Spleen (tissue), 11 donors: Measurements from ENCODE around the gene MT1X. TPM values are rescaled to one million over a fixed set of nuclear protein-coding genes. Genes with fewer than 3 reads are reported as not detected.

ENCODE experiments used
- DNase-seq: peaks from one replicate; pipeline ENCODE4 v3.0.0-alpha.2; 2020
- H3K27ac ChIP-seq, 8 donors: fragments of 200-600 bp; sonication (generic) in 7 of 8; 1 replicate in 4 of 8; 2 replicates in 4 of 8; pipeline versions ENCODE4 v1.5.0 to v1.8.0; 2016 to 2021; ENCODE audit warnings: inconsistent platforms in 4 of 8, mild to moderate bottlenecking in 4 of 8, moderate library complexity in 1 of 8
- H3K27me3 ChIP-seq, 7 donors: fragments of 200-600 bp; sonication (generic) in 6 of 7; replicated peaks in 1 of 7; 1 replicate in 4 of 7; 2 replicates in 3 of 7; pipeline versions ENCODE4 v1.5.0 to v1.8.0; 2016 to 2021; ENCODE audit warnings: inconsistent platforms in 3 of 7, mild to moderate bottlenecking in 1 of 7
- H3K36me3 ChIP-seq, 6 donors: fragments of 200-600 bp; sonication (generic) in 5 of 6; 1 replicate in 4 of 6; 2 replicates in 2 of 6; pipeline versions ENCODE4 v1.5.0 to v1.8.0; 2016 to 2021; ENCODE audit warnings: inconsistent platforms in 2 of 6
- H3K4me1 ChIP-seq, 6 donors: fragments of 200-600 bp; sonication (generic) in 5 of 6; 1 replicate in 3 of 6; 2 replicates in 3 of 6; pipeline versions ENCODE4 v1.5.0 to v1.8.0; 2016 to 2021; ENCODE audit warnings: inconsistent platforms in 3 of 6
- H3K4me3 ChIP-seq, 8 donors: fragments of 200-600 bp; sonication (generic) in 7 of 8; 1 replicate in 4 of 8; 2 replicates in 4 of 8; pipeline versions ENCODE4 v1.5.0 to v1.8.0; 2016 to 2021; ENCODE audit warnings: inconsistent platforms in 4 of 8, mild to moderate bottlenecking in 4 of 8, moderate library complexity in 2 of 8
- H3K9me3 ChIP-seq, 8 donors: fragments of 200-600 bp; sonication (generic) in 7 of 8; 1 replicate in 4 of 8; 2 replicates in 4 of 8; pipeline versions ENCODE4 v1.5.0 to v1.8.0; 2016 to 2021; ENCODE audit warnings: inconsistent platforms in 4 of 8
- POLR2A ChIP-seq, 3 donors: fragments of 450-650 bp; IDR thresholded peaks; one replicate each; pipeline ENCODE4 v1.5.1; 2017; ENCODE audit warnings: antibody characterized with exemption in 3 of 3, mild to moderate bottlenecking in 1 of 3
- POLR2AphosphoS5 ChIP-seq, 3 donors: sonication (generic); formaldehyde crosslinking; IDR thresholded peaks; one replicate each; pipeline ENCODE4 v1.5.1; 2017; ENCODE audit warnings: antibody characterized with exemption in 3 of 3
- WGBS, 5 donors: extraction: QIAGEN DNeasy Blood & Tissue Kit in 3 of 5; methylation state at CpG; one replicate each; pipeline versions ENCODE4 v1.1.5 to v1.1.7; 2013 to 2018; 5-methylcytosine and 5-hydroxymethylcytosine counted together
- intact Hi-C: fragments of 100-400 bp; cut with DNase I; formaldehyde crosslinking; loops from one replicate; pipeline ENCODE4 v1.15.0; 2023; ENCODE audit warnings: low total_unique reads
- polyA plus RNA-seq, 3 donors: library from polyadenylated mRNA; stranded (reverse); fragments of 200-250 nt; gene quantifications; one replicate each; pipeline ENCODE4 v1.2.1, GENCODE V29; 2013
- total RNA-seq, 7 donors: library from RNA; depleted of rRNA in 3 of 7; stranded (reverse); fragments of >200 nt in 3 of 7; fragmentation: NEBNext Ultra II Directional in 4 of 7; extraction: Animal tissue kit (Norgen Biotek cat#: 25700) in 4 of 7; gene quantifications; one replicate each; pipeline versions ENCODE4 v1.1.0 to v1.2.1, GENCODE V29; 2016 to 2021
- TF ChIP-seq, protein P1 (sequence below), 11 experiments: fragments of 200-600 bp in 7 of 11; fragments of 450-650 bp in 4 of 11; sonication (generic) in 4 of 11; IDR thresholded peaks in 8 of 11; conservative IDR thresholded peaks in 3 of 11; 1 replicate in 7 of 11; 2 replicates in 4 of 11; pipeline versions ENCODE4 v1.4.0 to v1.8.0; 2016 to 2021; ENCODE audit warnings: antibody characterized with exemption in 11 of 11, inconsistent platforms in 4 of 11, mild to moderate bottlenecking in 1 of 11
- donor health status: healthy with polysubstance abuse.
- donor health status: DM: no; HTN: no; CAD: no; lungs with moderate emphysema.
- donor health status: DM: no; HTN: no; CAD: no.
- donor health status: Bipolar disorder and iron deficiency.
- donor health status: healthy.
- donor health status: DM: no; HTN: no; CAD: no.
- donor health status: DM: yes; HTN: yes; CAD: no.

The MT1X gene
- total and polyA plus RNA-seq, 10 donors, result 13.0 to 113 (median 28.2) TPM

DNA sequence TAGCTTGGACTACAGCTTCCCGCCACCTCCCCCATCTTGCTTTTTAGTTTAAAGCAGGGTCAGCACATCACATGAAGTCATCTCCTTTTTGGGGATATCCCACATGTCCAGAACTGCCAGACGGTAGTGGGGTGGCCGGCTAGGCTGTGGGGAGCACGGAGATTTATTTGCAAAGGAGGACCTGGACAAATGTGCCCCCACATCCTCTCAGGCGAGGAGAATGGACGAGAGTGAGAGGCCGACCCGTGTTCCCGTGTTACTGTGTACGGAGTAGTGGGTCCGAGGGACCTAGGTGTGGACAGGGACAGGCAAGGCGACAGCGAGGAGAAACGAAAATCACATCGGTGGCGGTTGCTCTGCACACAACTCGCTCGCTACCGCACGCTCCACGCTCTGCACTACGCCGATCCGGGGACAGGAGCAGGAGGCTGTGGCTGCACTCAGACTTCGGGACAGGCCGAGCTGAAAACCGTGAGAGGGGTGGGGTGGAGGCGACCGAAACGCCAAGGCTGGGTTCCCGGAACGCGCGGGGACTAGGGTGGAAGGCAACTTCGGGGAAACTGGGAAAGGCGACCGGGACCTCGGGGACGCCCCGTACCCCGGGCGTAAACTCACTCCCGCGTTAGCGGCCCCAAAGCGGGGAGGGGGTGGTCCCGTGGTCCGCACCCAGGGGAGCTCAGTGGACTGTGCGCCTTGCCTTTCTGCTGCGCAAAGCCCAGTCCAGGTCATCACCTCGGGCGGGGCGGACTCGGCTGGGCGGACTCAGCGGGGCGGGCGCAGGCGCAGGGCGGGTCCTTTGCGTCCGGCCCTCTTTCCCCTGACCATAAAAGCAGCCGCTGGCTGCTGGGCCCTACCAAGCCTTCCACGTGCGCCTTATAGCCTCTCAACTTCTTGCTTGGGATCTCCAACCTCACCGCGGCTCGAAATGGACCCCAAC is 44.2 kb upstream of the MT1X start, which contains the start of gene MT1A:
Gene MT1A (plus strand): TSS at position 853 of the 937 bp plus-strand sequence. CDS start 73 bp downstream, at position 926.
- no peaks in the 10 kb centered on the region for H3K36me3 ChIP-seq
- peak; percentile 79 for DNase-seq
- peaks cover 14 to 39% (median 26%) of the 10 kb centered on the region in 6 donors for H3K4me1 ChIP-seq
- H3K4me3 ChIP-seq, result peak within 1 kb of the TSS; percentile 6 to 66 (median 34)
- H3K27ac ChIP-seq, result peak within 1 kb of the TSS in 6 of 8 donors; percentile 10 to 52 (median 40)
- intact Hi-C loops, result no loop called here
- TF ChIP-seq, protein P1, sequence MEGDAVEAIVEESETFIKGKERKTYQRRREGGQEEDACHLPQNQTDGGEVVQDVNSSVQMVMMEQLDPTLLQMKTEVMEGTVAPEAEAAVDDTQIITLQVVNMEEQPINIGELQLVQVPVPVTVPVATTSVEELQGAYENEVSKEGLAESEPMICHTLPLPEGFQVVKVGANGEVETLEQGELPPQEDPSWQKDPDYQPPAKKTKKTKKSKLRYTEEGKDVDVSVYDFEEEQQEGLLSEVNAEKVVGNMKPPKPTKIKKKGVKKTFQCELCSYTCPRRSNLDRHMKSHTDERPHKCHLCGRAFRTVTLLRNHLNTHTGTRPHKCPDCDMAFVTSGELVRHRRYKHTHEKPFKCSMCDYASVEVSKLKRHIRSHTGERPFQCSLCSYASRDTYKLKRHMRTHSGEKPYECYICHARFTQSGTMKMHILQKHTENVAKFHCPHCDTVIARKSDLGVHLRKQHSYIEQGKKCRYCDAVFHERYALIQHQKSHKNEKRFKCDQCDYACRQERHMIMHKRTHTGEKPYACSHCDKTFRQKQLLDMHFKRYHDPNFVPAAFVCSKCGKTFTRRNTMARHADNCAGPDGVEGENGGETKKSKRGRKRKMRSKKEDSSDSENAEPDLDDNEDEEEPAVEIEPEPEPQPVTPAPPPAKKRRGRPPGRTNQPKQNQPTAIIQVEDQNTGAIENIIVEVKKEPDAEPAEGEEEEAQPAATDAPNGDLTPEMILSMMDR (IDR thresholded peaks at IDR 0.05 in 8 of 11, conservative IDR thresholded peaks at IDR 0.05 in 3 of 11), result no peak
- peak; percentile 58 to 87 (median 79) for TF ChIP-seq POLR2AphosphoS5 (IDR thresholded peaks at IDR 0.05)
- TF ChIP-seq POLR2A (IDR thresholded peaks at IDR 0.05), result no peak
- no peaks in the 10 kb centered on the region for H3K9me3 ChIP-seq
- H3K27me3 ChIP-seq, result peaks cover 5 to 90% (median 67%) of the 10 kb centered on the region in 7 donors
- WGBS, 5 donors, result 5 to 14% (median 7%) methylated on average over 47 to 68 of the region's 68 CpGs

DNA sequence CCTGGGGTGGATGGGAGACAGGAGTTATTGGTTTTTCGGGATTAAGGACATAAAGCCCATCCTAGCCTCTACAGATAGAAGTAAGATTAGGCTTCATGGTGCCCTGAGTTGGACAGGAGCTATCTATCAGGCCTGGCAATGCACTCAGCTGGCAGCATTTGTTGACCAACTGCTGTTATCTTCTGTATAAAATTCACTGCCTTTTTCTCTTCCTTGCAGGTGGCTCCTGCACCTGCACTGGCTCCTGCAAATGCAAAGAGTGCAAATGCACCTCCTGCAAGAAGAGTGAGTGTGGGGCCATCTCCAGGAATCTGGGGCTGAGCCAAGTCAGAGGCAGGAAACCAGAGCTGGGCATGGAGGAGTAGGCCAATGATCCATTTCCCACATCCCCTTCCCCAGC is 43.2 kb upstream of the MT1X start:
- Histone ChIP-seq H3K4me1 (peaks cover 18 to 48% (median 35%) of the 10 kb centered on the region in 6 donors), H3K9me3 (no peaks in the 10 kb centered on the region), H3K27ac (no peak overlapping the region), H3K36me3 (no peaks in the 10 kb centered on the region), H3K4me3 (no peak overlapping the region), H3K27me3 (peaks cover 5 to 90% (median 62%) of the 10 kb centered on the region in 7 donors)
- TF ChIP-seq POLR2A (IDR thresholded peaks at IDR 0.05) (no peak), POLR2AphosphoS5 (IDR thresholded peaks at IDR 0.05) (no peak)
- TF ChIP-seq, protein P1 (IDR thresholded peaks at IDR 0.05 in 8 of 11, conservative IDR thresholded peaks at IDR 0.05 in 3 of 11), result no peak
- 33 to 68% (median 53%) methylated on average over 1 of the region's 1 CpG for WGBS, 5 donors
- no peak for DNase-seq
- intact Hi-C loops, result no loop called here

DNA sequence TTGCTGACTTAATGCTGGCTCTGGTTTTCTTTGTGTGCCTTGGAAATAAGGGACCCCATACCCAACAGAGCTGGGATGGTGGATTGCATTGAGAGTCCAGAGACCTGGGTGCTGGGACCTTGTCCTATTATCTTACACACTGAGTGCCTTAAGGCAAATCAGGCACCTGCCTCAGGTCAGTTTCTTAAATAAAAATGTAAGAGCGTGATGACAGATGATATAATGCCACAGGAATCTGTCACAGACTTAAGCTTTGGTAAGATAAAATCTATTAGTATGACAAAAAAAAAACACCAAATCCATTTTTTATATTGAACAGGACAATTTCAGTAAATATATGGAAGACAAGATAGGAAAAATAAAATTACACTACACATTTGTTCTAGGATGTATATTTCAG is 42.2 kb upstream of the MT1X start:
- DNase-seq, result no peak
- intact Hi-C loops, result no loop called here
- 84 to 96% (median 90%) methylated on average over 1 of the region's 1 CpG for WGBS, 5 donors
- Histone ChIP-seq H3K9me3 (no peaks in the 10 kb centered on the region), H3K27me3 (peaks cover 5 to 90% (median 52%) of the 10 kb centered on the region in 7 donors), H3K4me3 (no peak overlapping the region), H3K27ac (no peak overlapping the region), H3K36me3 (no peaks in the 10 kb centered on the region), H3K4me1 (peaks cover 16 to 45% (median 35%) of the 10 kb centered on the region in 6 donors)
- TF ChIP-seq, protein P1 (IDR thresholded peaks at IDR 0.05 in 8 of 11, conservative IDR thresholded peaks at IDR 0.05 in 3 of 11), result no peak
- TF ChIP-seq POLR2AphosphoS5 (IDR thresholded peaks at IDR 0.05), result no peak
- TF ChIP-seq POLR2A (IDR thresholded peaks at IDR 0.05), result no peak

DNA sequence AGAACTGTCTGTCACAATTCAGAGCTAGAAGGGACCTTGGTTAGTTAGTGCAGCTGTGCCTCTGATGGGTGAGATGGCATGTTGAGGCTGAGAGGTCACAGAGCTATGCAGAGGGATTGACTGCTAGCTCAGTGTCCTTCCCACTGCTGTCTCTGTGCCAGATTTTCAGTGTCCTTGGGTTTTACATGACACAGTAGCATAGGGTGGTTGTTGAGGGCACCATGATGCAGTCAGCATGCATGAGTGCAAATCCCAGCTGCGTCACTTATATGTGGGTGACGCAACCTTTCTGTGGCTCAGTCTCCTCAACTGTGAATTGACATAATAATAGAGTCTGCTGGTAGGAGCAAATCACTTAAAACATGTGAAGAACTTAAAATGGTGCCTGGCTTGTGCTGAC is 41.1 kb upstream of the MT1X start:
- H3K27me3 ChIP-seq, result peaks cover 0 to 89% (median 41%) of the 10 kb centered on the region in 7 donors
- DNase-seq, result no peak
- no peaks in the 10 kb centered on the region for H3K36me3 ChIP-seq
- H3K27ac ChIP-seq, result no peak overlapping the region
- no peak overlapping the region for H3K4me3 ChIP-seq
- peaks cover 9 to 34% (median 27%) of the 10 kb centered on the region in 6 donors for H3K4me1 ChIP-seq
- WGBS, 5 donors, result 84 to 98% (median 94%) methylated on average over 2 of the region's 2 CpGs
- TF ChIP-seq POLR2A (IDR thresholded peaks at IDR 0.05) (no peak), POLR2AphosphoS5 (IDR thresholded peaks at IDR 0.05) (no peak)
- TF ChIP-seq, protein P1 (IDR thresholded peaks at IDR 0.05 in 8 of 11, conservative IDR thresholded peaks at IDR 0.05 in 3 of 11), result no peak
- intact Hi-C loops, result no loop called here
- H3K9me3 ChIP-seq, result no peaks in the 10 kb centered on the region
